ENCODE results near the gene SIRPB1.
A peak's percentile ranks its signal among the peaks of the same experiment; 100 is the strongest.
"Not testable (repeated sequence)": the region's sequence is repeated elsewhere in the genome, so short reads cannot be mapped to it uniquely, and the experiment has no call there.

The SIRPB1 gene

GRCh38 chr20:1619861-1620444, at the start of gene SIRPB1:
TSS of gene SIRPB1 (minus strand) at chr20:1620009. CDS start at chr20:1619944, 65 bp downstream.
- no peak for DNase-seq (ENCODE audit: low read depth)

DNA sequence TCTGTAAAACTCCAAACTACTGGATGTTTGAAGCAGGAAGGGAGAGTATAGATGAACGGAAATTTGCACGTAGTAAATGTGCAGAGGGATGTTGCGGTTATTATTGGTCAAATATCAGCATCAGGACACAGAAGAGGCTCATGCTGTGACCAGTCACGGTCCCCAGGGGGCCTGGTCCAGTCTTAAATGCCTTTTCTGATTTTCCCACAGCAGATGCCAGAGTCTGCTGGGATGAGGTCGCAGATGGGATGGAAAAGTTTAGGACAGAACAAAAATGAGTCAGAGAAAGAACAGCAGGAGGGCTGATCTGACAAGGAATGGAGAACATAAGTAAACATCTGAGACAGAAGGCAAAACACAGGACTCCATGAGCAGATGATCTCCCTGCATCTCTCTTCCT, 49.5 kb upstream of the SIRPB1 start:
- no peak for DNase-seq (ENCODE audit: low read depth)

GRCh38 chr20:1667502-1668085, 47.8 kb upstream of the SIRPB1 start:
- DNase-seq (ENCODE audit: low read depth): no peak

DNA sequence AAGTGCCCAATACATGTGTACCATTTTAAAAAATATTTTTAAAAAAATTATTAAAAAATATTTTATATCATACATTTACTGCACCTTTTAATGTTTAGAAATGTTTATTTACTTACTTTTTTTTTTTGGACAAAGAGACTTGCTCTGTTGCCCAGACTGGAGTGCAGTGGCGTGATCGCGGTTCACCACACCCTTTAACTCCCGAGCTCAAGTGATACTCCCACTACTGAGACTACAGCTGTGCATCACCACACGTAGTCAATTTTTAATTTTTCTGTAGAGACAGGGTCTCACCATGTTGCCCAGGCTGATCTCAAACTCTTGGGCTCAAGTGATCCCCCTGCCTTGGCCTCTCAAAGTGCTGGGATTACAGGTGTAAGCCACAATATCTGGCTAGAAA, 47.0 kb upstream of the SIRPB1 start:
- DNase-seq (ENCODE audit: low read depth): no peak

DNA sequence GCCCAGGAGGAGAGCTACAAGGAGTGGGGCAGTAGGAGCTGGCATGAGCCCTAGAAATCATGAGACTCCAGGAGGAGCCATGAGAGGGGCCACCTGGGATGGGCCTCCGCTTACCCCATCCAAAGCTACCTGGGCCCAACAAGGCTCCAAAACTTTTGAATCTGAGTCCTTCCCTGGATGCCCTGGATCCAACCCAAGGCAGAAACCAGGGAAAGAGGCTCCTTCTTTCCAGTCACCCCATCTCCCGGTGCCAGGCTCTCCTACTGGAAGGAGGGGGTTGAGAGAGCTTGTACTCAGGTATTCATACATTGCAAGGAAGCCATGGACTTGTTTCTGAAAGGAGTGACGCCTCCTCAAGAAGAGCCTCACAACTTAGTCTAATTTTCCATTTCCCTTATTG, 45.5 kb upstream of the SIRPB1 start:
- DNase-seq (ENCODE audit: low read depth): no peak

DNA sequence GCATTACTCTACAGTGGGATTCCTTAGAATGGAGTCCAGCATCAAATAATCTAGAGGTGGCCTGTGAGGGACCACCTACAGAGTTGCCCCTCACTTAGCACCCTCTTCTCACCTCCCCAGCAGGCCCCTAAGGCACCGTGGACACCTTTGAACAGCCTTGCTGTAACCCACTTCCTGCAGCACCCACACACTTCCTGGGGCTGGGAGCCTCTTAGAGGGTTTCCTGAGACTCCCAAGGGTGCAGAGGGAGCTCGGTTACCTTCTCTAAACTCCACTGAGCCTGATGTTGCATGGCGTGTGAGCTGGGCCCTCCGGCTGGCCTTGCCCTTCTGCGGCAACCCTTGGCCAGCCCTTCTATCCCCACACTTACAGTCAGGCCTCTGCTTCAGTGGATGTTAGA, 45.1 kb upstream of the SIRPB1 start:
- peak; percentile 40 for DNase-seq (ENCODE audit: low read depth)

- no peak for DNase-seq (ENCODE audit: low read depth)
Observed at GRCh38 chr20:1663917-1664316, 44.1 kb upstream of the SIRPB1 start.

DNA sequence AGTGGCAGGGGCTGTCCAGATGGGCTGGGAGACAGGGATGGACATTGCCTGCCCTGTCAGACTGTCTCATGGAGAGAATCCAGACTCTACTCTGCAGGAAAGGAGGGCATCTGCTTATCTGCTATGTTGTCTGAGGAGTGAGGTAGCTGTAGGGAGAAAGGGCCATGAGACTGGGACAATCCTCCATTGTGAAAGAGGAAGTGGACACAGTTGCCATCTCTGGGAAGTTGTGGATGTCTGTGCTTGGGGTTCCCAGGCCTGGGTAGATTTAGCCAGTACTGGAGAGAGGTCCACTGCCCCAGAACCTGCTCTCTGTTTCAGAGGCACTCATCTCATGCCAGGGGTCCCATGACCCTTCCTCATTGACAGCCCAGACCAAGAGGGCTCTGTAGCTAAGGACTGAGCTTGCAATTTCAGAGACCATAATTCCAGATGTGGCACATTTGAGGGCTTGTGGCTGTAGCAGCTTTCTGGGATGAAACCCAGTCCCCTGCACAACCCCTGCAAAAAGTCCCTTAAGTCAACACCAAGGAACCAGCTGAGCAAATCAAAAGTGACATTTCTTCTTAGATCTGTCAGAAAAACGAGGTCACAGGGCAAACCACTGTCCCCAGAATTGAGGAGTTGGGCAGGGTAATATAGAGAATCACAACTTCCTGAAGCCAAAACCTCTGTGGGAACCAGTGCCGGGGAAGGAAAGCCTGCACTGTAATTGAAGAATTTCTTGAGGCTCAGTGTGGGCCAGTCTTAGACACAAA, 41.9 kb upstream of the SIRPB1 start:
- no peak for DNase-seq (ENCODE audit: low read depth)

GRCh38 chr20:1660246-1660645, 40.4 kb upstream of the SIRPB1 start:
- DNase-seq (ENCODE audit: low read depth): no peak

- DNase-seq (ENCODE audit: low read depth): no peak
Observed at GRCh38 chr20:1657556-1658334, 37.9 kb upstream of the SIRPB1 start, which contains the start of gene SIRPG. TSS of gene SIRPG (minus strand) at chr20:1657779. CDS start at chr20:1657714, 65 bp downstream.

GRCh38 chr20:1656844-1657243, 37.0 kb upstream of the SIRPB1 start:
- no peak for DNase-seq (ENCODE audit: low read depth)

- DNase-seq (ENCODE audit: low read depth): no peak
Observed at GRCh38 chr20:1654996-1655395, 35.2 kb upstream of the SIRPB1 start.

- no peak for DNase-seq (ENCODE audit: low read depth)
Observed at GRCh38 chr20:1652960-1653359, 33.2 kb upstream of the SIRPB1 start.

- DNase-seq (ENCODE audit: low read depth): no peak
Observed at GRCh38 chr20:1652104-1652503, 32.3 kb upstream of the SIRPB1 start.

DNA sequence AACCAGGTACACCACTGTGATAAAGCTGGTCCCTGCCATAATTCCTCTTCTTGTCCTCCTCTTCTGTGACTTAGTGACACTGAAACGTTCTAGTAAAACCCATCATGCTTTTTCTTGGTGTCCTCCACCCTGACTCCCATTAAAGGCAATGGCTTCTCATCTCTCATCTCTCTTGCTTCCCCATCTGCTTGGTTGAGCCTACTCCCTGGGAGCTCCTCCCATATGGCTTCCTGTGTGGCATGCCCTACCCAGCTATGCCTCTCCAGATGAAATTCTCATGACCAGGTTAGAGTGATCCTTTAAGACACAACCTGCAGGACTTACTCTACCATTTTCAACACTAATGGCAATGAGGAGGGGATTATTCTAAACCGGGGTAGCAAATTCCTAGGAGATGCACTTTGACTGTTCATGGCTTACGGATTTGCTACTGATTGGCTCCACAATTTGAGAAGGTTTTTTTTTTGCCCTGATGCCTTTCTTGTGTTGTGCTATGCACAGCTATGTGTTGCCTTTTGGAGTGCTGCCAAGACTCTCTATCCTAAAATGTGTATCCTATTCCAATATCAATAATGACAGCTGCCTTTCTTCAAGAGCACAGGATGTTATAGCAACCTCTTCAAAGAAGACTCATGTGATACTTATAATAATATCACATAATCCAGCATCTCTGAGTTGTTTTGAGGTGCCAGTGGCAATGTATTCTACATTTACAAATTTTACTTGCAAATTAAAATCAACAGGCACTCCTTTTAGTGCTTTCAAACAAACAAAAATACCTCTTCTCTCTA, 31.7 kb upstream of the SIRPB1 start:
- DNase-seq (ENCODE audit: low read depth): no peak

GRCh38 chr20:1648101-1648500, 28.3 kb upstream of the SIRPB1 start:
- DNase-seq (ENCODE audit: low read depth): no peak

GRCh38 chr20:1646975-1647431, 27.2 kb upstream of the SIRPB1 start:
- DNase-seq (ENCODE audit: low read depth): no peak

DNA sequence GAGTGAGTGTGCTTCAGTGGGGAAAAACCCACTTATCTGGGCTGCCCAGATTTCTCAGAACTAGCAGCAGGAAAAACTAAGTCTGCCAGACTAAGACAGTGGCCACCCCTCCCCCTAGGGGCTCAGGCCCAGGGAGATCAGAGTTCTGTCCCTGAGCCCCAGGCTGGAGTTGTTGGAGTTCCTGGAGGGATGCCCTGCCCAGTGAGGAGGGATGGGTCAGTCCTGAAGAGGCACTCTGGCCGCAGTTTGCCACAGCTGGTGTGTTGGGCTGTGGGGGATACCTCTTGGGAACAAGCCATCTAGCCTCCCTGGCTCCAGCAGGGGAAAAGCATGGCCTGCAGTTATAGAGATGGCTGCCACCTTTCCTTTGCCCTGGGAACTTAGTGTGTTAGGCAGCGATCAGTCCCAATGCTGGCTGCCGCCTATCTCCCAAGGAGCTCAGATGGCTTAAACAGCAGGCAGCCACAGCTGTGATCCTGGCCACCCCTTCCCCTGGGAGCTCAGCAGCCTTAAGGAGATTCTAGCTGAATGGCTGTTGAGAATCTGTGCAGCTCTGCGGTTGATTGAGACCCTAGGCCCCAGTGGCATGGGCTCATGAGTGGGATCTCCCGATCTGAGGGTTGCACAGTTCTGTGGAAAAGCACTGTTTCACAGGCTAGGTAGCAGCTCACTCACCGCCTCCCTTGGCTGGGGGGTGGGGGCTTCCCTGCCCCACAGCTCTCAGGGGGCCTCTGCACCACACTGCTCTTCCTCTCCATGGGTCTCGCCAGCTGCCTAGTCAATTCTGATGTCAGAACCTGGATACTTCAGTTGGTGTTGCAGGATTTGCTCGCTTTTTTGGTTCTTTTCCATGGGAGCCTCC, 24.5 kb upstream of the SIRPB1 start:
- no peak for DNase-seq (ENCODE audit: low read depth)

- not testable (repeated sequence) for DNase-seq (ENCODE audit: low read depth)
Observed at GRCh38 chr20:1638643-1639042, 18.8 kb upstream of the SIRPB1 start.

GRCh38 chr20:1637755-1638154, 17.9 kb upstream of the SIRPB1 start:
- DNase-seq (ENCODE audit: low read depth): no peak

DNA sequence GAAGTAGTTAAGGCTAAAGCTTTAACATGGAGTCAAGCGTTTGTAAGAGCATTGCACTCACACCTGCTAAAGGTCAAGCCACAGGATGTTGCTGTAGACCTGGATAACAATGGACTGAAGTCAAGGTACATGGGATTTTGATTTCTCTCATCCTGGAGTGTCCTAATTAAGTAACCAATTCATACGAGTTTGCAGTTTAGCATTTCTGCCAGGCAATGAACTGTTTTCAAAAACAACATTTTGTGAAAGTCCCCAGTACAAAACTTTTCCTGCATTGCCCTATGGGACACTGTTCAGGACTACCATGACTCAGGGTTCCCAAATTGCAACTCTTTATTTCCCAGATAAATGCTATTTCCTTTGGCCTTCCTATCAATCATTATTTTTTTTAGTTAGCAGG, 17.4 kb upstream of the SIRPB1 start:
- no peak for DNase-seq (ENCODE audit: low read depth)

Data from stimulated activated CD8-positive, alpha-beta memory T cell treated with anti-CD3 and anti-CD28 coated beads, Interleukin-12 subunit alpha, Interleukin-12 subunit beta, amount 100 ng/mL, for 4 hours (primary cell).